DOHH2 (cell line): ENCODE results near the gene CAMK1G.

ENCODE experiments used
- H3F3A ChIP-seq: fragments of 200-600 bp; sonication (generic), shearing (Covaris generic); 2 replicates; pipeline ENCODE4 v1.6.0; 2016; ENCODE audit warnings: antibody characterized with exemption, mild to moderate bottlenecking; ENCODE audit not compliant: control insufficient read depth, insufficient read depth
- H3K27ac ChIP-seq: fragments of 200-600 bp; sonication (generic); 2 replicates; pipeline ENCODE4 v1.5.1; 2014; ENCODE audit warnings: low read depth, mild to moderate bottlenecking, low read length, moderate library complexity
- H3K27me3 ChIP-seq: fragments of 200-600 bp; sonication (generic); 2 replicates; pipeline ENCODE4 v1.6.1; 2014; ENCODE audit warnings: mild to moderate bottlenecking, low read length, mixed read lengths; ENCODE audit not compliant: control insufficient read depth
- H3K36me3 ChIP-seq: fragments of 200-600 bp; sonication (generic); 2 replicates; pipeline ENCODE4 v1.6.1; 2014; ENCODE audit warnings: mild to moderate bottlenecking, low read length, moderate library complexity, mixed read lengths; ENCODE audit not compliant: control insufficient read depth
- H3K4me1 ChIP-seq: fragments of 200-600 bp; sonication (generic); 2 replicates; pipeline ENCODE4 v1.6.1; 2014; ENCODE audit warnings: mild to moderate bottlenecking, low read length, mixed read lengths; ENCODE audit not compliant: control insufficient read depth
- H3K4me2 ChIP-seq: fragments of 200-600 bp; sonication (generic); 2 replicates; pipeline ENCODE4 v1.6.0; 2014; ENCODE audit warnings: mild to moderate bottlenecking, low read length, moderate library complexity
- H3K4me3 ChIP-seq: fragments of 200-600 bp; sonication (generic); 2 replicates; pipeline ENCODE4 v1.5.1; 2014; ENCODE audit warnings: mild to moderate bottlenecking, low read length, mixed read lengths
- H3K79me2 ChIP-seq: fragments of 200-600 bp; sonication (generic); 2 replicates; pipeline ENCODE4 v1.6.1; 2014; ENCODE audit warnings: mild to moderate bottlenecking, low read length, mixed read lengths; ENCODE audit not compliant: control insufficient read depth
- H3K9me2 ChIP-seq: fragments of 200-600 bp; sonication (generic); replicated peaks from 2 replicates; pipeline ENCODE4 v1.6.1; 2014; ENCODE audit warnings: mild to moderate bottlenecking, low read length, mixed read lengths; ENCODE audit not compliant: control insufficient read depth
- H3K9me3 ChIP-seq: fragments of 200-600 bp; sonication (generic); 2 replicates; pipeline ENCODE4 v1.6.1; 2014; ENCODE audit warnings: antibody characterized with exemption, low read length, mixed read lengths; ENCODE audit not compliant: control insufficient read depth, insufficient read depth
- H4K20me1 ChIP-seq: fragments of 200-600 bp; sonication (generic); 2 replicates; pipeline ENCODE4 v1.6.0; 2014; ENCODE audit warnings: low read depth, mild to moderate bottlenecking, antibody characterized with exemption, low read length, moderate library complexity; ENCODE audit not compliant: control insufficient read depth, insufficient read depth
- EZH2phosphoT487 ChIP-seq: fragments of 200-600 bp; sonication (generic); IDR thresholded peaks from 2 replicates; pipeline ENCODE4 v1.6.1; 2017; ENCODE audit warnings: borderline replicate concordance, mild to moderate bottlenecking, antibody characterized with exemption, low read length, moderate library complexity, mixed read lengths
- TF ChIP-seq, protein P1 (sequence below): fragments of 200-600 bp; sonication (generic); IDR thresholded peaks from one replicate; pipeline ENCODE4 v1.5.1; 2014; ENCODE audit warnings: antibody characterized with exemption, mild to moderate bottlenecking, low read depth, low read length; ENCODE audit not compliant: poor library complexity, severe bottlenecking

Gene CAMK1G

GRCh38 chr1:209614906-209615305, 31.4 kb downstream of the CAMK1G start:
- Histone ChIP-seq H3F3A (no peaks in the 10 kb centered on the region), H3K4me2 (no peak overlapping the region), H3K9me2 (no peaks in the 10 kb centered on the region), H4K20me1 (no peaks in the 10 kb centered on the region), H3K36me3 (no peaks in the 10 kb centered on the region), H3K4me1 (no peaks in the 10 kb centered on the region), H3K79me2 (no peaks in the 10 kb centered on the region), H3K4me3 (no peak overlapping the region), H3K27ac (no peak overlapping the region), H3K9me3 (no peaks in the 10 kb centered on the region), H3K27me3 (no peaks in the 10 kb centered on the region)
- TF ChIP-seq, protein P1, sequence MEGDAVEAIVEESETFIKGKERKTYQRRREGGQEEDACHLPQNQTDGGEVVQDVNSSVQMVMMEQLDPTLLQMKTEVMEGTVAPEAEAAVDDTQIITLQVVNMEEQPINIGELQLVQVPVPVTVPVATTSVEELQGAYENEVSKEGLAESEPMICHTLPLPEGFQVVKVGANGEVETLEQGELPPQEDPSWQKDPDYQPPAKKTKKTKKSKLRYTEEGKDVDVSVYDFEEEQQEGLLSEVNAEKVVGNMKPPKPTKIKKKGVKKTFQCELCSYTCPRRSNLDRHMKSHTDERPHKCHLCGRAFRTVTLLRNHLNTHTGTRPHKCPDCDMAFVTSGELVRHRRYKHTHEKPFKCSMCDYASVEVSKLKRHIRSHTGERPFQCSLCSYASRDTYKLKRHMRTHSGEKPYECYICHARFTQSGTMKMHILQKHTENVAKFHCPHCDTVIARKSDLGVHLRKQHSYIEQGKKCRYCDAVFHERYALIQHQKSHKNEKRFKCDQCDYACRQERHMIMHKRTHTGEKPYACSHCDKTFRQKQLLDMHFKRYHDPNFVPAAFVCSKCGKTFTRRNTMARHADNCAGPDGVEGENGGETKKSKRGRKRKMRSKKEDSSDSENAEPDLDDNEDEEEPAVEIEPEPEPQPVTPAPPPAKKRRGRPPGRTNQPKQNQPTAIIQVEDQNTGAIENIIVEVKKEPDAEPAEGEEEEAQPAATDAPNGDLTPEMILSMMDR: no peak

DNA sequence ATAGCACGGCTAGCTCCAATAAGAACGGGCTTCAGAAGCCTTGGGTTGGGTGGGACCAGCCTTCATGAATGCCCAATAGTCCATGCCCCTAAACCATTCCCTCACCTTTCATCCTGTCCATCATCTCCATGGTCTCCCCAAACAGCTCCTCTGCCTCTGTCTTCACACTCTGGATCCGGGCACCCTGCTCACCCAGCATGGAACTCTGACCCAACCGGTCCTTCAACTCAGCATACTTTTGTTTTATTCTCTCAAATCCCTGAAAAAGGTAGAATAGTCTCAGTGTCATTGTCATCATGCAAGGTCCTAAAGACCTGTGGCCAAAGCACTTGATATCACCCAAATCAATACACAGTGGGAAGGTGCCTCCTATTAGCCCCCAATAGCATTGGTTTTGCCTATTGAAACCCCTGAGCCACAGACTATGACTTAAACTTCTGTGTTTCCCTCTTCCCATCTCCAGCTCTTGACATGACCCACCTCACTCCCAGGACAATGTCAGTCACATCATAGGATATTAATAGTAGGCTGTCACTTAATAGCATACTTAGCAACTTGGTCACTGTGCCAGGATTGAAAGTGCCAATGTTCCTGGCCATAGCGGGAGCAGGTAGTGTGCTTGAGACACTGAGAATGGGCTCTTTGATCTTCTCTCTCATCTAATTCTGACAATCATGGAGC, 33.0 kb downstream of the CAMK1G start:
- TF ChIP-seq EZH2phosphoT487: no peak
- TF ChIP-seq, protein P1: no peak

DNA sequence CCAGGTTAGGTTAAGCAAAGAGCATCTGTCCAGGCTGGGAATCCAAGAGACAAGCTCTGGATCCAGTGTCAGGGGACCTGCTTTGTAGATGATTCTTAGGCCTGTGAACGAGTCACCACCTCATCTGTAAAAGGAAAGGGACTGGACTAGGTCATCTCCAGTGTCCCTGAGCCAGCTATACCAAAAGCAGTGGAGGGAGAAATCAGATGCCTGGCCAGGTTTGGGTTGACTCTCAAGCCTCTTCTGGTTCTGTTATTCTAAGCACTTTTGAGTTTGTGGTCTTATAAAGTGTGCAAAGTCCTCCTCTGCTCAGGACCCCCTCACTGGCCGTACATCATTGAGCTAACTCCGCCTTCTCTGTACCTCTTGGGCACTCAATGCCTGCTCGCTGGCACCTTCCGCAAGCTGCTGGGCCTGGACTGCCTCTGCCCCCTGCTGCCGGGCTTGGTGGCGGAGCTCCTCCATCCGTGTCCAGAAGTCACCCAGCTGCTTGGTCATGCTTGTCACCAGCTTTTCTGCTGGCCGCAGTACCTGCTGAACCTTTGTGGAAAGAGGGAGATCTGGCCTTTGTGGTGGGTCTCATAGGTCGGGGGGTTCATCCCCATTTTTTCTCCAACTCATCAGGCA, 33.6 kb downstream of the CAMK1G start:
- H3K4me3 ChIP-seq: no peak overlapping the region
- H3K4me1 ChIP-seq: no peaks in the 10 kb centered on the region
- H3K79me2 ChIP-seq: no peaks in the 10 kb centered on the region
- H3F3A ChIP-seq: no peaks in the 10 kb centered on the region
- no peak overlapping the region for H3K4me2 ChIP-seq
- H3K27me3 ChIP-seq: no peaks in the 10 kb centered on the region
- H3K9me2 ChIP-seq: no peaks in the 10 kb centered on the region
- H3K36me3 ChIP-seq: no peaks in the 10 kb centered on the region
- H3K9me3 ChIP-seq: no peaks in the 10 kb centered on the region
- no peaks in the 10 kb centered on the region for H4K20me1 ChIP-seq
- no peak overlapping the region for H3K27ac ChIP-seq
- TF ChIP-seq, protein P1: no peak
- TF ChIP-seq EZH2phosphoT487: no peak

More for the DNA sequence above, 33.0 kb downstream of the CAMK1G start:
- H3K27ac ChIP-seq: no peak overlapping the region
- H3K4me3 ChIP-seq: no peak overlapping the region
- no peaks in the 10 kb centered on the region for H3K79me2 ChIP-seq
- H3K9me3 ChIP-seq: no peaks in the 10 kb centered on the region
- no peaks in the 10 kb centered on the region for H3K36me3 ChIP-seq
- no peaks in the 10 kb centered on the region for H3K27me3 ChIP-seq
- no peaks in the 10 kb centered on the region for H3K9me2 ChIP-seq
- H4K20me1 ChIP-seq: no peaks in the 10 kb centered on the region
- no peaks in the 10 kb centered on the region for H3K4me1 ChIP-seq
- no peak overlapping the region for H3K4me2 ChIP-seq
- H3F3A ChIP-seq: no peaks in the 10 kb centered on the region
